ENCODE results near the gene PXDC1.

PXDC1 gene

DNA sequence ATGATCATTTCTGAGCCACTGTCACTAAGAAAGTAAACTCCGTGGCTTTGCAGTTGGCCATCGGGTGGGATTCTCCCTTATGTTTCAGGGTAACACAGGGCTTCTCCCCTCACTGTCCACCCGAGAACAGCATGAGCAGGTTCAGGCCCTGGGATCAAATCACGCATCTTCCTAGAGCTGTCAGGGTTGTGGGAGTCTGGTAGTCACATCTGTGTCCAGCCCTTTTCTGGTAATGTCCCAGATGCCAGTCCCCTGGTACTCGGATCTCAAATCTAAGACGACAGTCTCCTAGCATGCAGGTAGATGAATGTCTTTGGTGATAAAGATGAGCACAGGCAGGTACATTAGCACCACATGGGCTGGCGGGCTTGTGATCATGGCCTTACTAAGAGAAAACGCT is 4.8 kb downstream of the PXDC1 start:
- DNase-seq (ENCODE audit: low read depth), result no peak

DNA sequence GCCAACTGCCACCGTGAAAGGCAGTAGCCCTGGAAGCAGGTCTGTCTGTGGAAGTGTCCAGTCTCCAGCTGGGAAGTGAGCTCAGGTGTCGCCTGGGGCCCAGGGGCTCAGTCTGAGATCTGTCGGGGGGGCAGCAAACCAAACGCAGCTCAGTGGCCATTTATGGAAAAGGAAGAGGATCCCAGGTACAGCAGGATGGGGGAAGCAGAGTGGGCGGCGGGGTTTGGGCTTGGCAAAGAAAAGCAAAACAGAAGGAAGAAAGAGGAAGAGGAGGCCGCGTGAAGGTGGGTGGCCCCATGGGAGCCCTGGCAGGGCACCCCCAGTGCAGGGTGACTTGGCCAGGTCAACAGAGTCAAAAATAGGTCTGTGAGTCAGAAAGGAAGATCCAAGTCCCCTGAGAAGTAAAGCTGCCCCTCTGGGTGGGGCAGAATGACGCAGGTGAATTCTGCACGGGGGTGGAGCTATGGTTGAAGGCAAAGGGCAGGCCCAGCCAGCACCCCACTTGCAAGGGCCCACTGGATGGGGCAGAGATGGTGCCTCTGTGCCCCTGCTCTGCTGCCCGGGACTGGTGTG is 5.3 kb downstream of the PXDC1 start:
- no peak for DNase-seq (ENCODE audit: low read depth)

DNA sequence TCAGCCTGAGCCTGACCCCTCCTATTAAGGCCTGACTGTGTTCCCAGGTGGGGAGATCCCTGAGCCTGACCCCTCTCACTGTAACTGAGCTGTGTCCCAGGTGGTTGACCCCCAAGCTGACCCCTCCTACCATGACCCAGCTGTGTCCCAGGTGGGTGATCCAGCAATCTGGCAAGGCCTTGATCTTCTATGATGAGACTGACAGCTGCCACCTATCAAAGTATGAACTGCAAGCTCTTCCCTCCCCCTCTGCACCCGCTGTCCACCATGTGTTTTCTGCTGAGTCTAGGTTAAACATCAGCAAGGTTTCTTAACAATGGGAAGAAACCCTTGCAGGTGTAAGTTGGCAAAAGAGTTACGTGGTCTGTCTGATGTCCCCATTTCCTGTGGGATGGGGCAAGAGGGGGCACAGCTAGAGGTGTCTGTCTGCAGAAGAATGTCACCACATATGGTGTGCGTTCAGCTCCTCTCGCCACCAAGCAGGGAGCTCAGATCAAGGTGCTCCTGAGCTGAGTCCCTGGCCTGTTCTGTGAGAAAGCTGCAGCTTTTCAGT is 5.9 kb downstream of the PXDC1 start:
- no peak for DNase-seq (ENCODE audit: low read depth)

DNA sequence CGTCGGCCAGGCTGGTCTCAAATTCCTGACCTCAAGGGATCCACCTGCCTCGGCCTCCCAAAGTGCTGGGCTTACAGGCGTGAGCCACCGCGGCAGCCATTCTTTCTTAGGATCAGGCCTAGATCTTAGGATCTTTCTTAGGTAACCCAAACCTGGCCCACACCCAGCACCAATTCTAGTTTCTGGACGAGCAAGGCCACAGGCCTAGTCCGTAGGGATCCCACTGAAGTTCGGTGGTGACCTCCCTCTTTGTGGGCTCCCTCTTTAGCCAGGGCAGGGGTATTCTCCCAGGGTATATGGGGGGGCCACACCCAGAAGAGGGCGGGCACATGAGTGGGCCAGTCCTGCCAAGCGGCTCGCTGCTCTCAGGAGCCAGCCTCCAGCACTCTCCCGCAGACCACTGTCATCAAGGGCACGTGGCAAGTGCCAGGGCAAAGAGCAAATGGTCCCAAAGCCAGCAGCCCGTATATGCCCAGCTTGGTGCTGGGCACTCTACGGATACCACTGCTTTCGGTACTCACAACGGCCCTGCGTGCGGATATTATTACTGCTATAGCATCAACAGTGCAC is 6.5 kb downstream of the PXDC1 start:
- no peak for DNase-seq (ENCODE audit: low read depth)

DNA sequence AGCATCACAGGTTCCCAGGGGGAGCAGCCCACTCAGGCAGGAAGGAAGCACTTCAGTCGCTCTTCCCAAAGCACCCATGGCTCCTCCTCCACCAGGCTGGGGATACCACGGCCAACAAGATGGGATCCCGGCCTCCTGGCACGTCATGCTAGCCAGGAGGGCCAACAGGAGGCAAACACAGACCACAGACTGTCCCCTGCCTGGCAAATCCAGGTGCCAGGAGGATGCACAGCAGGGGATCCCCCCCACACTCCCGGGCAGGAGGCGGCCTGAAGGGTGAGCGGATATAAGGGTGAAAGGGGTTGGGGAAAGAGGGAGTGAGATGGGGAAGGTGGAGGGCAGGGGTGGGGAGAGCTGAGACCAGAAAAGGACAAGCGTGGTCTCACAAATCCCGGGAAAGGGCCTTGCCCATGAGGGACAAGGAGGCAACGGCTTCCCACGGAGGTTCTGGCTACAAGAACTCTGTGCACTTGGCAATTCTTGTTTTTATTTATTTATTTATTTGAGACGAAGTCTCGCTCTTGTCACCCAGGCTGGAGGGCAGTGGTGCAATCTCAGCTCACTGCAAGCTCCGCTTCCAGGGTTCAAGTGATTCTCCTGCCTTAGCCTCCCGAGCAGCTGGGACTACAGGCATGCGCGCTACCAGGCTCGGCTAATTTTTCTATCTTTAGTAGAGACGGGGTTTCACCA is 7.2 kb downstream of the PXDC1 start:
- DNase-seq (ENCODE audit: low read depth), result no peak

DNA sequence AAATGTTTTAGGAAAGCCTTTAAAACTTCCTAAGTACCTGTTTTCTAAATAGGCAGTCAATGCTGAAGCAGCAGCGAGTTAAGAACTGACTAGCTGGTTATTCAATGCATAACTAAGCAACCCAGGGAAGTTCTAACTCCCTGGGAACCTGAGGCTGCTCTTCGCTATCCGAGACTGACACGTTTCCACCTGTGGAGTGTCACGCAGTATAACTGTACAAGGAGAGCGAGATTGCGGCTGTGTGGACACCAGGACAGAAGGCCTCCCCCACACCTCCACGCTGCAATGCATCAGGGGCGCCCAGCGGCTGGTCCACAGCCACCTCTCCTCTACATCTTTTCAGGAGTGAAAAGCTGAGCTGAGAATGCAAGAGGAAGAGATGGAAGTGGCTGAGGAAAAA is 8.0 kb downstream of the PXDC1 start:
- no peak for DNase-seq (ENCODE audit: low read depth)

DNA sequence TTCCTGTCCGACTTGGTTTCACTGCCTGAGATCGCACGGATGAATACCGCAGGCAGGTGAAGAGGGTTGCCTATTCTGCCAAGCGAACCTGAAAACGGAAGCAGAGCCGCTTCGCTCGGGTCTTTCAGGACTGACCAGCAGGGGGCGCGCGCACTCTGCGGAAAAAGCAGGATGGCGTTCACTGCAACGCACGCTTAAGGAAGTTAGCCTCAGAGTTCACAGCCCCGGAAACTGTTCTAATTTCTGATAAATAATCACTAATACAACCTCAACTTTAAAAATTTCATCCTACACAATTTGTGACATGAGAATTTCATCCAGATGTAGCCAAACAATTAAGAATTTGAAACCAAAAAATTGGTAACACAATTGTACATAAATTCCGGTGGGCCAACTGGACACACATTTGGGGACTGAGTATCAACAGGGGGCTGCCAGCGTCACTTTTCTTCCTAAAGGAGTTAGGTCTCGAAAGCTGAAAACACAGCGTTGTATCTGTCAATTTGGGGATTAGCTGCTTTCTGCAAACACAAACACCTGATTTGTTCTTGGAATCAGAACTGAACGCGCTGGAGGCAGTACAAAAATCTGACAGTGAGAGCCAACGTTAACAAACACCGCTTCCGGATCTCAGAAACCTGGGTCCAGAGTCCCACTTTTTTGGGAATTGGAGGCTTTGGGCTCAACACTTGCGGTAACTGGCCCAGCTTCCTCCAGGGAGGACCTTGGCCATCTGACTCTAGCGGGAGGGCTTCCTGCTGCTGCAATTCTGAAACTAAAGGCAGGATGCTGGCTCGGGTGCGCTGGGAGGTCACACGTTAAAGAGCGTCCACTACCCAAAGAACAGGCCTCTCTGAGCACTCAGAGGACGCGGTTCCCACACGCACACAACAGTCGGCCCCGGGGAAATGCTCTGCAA is 8.8 kb downstream of the PXDC1 start:
- DNase-seq (ENCODE audit: low read depth), result peak; percentile 86

DNA sequence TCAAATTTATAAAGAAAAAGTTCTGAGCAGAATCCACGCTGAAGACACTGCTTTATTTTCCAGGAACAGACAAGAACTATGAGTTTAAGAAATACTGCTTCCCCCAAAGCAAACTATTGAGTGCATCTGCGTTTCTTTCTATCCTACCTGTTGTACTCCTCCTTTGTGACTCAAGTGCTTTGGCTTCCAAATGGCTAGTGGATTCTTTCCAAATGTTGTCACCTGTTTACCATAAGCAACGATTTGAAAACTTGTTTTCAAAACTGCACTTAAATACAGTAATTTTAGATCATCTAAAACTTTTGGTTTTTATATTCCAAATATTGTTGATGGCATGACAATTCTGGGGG is 9.5 kb downstream of the PXDC1 start:
- DNase-seq (ENCODE audit: low read depth), result no peak

DNA sequence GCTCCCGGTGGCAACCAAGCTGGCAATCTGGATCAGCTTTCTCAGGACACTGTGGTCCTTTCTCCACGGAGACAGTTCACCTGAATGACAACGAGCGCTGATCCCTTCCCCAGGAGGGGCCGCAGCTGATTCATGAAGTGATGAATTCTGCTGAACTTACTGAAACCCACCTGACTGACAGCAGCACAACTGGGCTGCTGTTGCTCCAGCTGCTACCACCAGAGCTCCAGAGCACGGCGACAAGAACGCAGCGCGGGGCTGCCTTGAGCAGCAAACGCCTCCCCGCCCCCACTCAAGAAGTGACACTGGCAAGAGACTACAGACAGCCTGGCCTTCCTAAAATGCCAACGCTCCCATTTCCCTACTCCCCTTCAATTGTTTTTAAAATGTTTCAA is 10.0 kb downstream of the PXDC1 start:
- no peak for DNase-seq (ENCODE audit: low read depth)

DNA sequence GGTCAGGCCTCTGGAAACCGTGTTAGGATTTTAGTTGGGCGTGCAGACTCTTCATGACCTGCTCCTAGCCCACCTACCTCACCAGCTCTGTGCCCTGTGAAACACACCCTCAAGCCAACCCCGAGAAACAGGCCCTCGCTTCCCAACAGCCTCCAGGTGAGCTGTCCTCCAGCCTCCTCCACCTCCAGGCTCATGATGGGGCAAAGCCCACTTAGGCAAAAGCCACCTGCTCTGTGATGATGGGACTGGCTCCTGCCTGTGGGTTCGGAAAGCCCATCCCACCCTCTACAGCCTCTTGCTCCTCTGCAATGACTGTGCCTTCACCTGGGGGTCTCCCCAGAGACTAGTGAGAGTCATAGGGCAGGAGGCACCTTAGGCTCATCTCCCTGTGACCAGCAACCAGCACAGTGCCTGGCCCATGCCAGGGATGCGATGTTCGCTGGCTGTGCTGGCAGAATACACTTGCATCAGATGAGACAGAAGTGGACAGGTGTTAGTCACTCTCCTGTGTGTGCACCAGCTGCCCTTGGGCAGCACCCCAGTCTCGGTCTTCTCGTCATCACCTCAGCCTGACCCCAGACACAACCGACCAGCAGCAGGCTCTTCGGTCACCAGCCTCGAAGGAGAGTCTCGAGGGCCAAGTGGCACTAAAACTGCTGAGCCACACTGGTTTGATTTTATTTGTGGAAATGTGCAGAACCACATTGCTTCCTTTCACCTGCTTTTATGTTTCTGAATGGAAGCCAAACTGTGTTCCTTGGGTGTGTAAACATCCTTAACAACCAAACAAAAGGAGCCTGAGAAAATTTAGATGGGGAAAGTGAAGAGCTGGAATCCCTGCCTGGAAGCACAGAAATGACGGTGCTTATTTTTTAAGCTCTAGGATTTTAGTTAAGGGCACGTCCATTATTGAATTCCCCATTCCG is 10.7 kb downstream of the PXDC1 start:
- DNase-seq (ENCODE audit: low read depth), result no peak

DNA sequence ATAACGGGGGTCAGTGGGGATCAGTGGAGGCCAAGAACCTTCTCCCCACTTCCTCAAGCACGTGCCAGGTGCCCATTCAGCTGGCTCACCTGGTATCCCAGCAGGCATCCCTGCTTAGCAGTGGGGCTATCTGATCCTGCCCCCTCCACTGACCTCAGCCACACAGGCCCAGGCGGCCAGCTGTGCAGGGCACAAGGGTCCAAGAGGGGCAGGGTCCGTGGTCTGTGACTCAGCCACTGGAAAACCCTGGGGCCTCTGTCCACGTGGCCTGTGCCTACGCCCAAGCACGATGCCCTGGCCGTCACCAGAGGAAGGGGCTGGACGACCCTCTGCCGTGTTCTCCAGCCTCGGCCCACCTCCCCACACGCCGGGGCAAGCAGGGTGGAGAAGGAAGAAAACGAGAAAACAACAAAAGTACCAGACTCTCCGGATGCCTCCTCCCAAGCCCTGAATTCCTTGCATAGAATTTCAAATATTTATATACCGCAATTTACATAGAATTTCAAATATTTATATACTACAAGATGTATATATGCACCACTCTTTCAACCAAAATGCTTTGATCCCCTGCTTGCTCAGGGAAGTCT is 12.1 kb downstream of the PXDC1 start:
- DNase-seq (ENCODE audit: low read depth), result no peak

DNA sequence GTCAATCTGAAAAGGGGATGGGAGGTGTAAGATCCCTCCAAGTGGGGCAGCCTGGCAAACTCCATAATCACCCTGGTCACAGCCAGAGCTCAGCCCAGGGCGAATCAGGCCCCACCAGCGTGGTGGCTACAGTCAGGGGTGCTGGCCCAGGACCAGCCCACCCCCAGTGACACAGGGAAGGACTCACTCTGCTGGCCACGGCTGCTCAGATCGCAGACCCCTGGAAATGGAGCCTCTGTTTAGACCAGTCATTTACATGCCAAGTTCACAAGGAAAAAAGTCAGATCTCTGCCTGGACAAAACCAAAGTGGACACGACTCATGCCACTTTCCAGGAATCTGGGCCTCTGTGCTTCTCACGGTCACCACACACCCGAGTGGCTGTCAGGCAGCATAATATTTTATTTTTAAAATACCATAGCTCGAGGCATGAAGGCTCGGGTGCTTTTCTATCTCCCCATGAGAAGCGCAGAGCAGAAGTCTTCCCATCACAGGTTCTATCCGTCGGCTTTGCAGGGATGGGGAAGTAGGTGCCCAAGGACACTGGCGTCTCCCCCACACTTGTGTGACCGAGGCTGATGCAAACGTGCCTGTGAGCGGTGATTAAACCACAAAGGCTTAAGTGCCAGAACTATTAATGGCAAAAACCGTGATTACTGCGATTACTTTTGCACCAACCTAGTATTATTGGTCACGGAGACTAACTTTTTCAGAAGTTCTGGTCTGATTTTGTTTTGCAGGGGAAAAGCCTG is 13.0 kb downstream of the PXDC1 start:
- no peak for DNase-seq (ENCODE audit: low read depth)

DNA sequence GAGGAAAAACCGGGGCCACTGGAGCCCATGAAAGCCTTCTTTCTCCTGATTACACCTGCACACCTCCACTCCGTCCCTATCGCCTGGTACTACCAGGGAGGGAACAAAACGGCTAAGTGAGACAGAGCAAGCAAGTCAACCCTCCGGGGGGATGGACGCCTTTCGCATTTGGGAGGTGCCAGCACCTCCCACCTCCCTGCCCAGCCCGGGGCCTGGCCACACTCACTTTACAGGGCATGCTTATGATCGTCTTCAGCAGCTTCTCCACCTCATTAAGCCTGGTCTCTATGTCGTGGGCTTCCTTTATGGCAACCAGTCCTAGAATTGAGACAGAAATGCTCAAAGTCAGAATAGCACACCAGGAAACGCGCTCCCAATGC is 13.7 kb downstream of the PXDC1 start:
- no peak for DNase-seq (ENCODE audit: low read depth)

DNA sequence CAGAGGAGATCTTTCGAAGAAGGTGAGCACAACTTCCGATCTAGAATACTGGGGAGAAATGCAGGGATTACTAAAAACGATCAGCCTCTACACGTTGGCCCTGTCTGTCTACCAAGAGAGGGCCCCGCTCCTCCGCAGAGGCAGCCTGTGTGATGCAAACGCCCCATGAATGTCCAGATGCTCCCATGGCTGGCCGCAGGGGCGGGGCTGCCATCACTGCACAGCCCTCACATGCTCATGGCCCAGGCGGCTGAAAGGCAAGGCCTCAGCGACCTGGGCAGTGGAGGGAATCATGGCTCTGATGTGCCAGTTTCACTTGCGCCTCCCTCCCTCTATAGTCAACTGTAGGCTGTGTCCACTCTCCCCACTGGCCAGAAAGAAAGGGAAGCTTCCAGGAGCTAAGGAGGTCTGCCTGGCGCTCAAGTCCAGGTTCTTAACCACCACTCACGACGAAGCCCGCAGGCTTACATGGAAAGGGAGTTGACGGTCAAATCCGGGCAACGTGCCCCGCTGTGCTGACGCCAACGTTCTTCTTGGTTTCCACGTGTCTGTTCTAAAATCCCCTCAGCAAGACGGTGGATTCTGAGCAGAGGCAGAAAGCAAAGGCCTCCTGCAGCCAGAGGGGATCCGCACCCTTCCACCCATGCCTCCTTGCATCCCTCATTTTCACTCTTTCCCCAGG is 14.2 kb downstream of the PXDC1 start:
- DNase-seq (ENCODE audit: low read depth), result no peak

DNA sequence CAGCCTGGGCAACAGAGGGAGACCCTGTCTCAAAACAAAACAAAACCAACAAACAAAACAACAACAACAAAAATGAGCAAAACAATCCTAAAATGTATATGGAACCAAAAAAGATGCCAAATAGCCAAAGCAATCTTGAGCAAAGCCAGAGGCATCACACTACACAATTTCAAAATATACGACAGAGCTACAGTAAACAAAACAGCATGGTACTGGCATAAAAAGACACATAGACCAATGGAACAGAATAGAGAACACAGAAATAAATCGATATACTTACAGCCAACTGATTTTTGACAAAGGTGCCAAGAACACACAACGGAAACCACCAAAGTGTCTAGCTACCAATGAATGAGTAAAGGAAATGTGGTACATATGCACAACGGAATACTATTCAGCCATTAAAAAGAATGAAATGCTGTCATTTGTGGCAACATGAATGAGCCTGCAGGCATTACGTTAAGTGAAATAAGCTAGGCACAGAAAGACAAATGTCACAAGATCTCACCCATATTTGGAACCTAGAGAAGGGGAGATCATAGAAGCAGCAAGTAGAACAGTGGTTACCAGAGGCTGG is 16.4 kb downstream of the PXDC1 start:
- no peak for DNase-seq (ENCODE audit: low read depth)

DNA sequence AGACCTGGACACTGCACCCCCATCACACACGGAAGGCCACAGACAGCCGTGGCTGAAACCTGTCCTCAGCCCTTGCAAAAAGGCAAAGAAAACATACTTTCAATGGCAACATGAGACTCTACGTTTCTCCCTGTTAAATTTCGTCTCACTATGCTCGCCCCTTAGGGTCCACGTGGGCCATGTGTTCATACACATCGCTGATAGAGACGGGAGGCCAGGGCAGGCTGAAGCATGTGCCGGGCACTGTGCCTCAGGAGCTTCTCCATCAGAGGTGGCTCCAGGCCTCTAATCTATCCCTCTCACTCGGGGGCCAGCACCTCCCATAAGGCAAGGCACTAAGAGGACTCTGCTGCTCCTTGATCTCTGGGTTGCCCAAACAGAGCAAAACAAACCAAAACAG is 17.5 kb downstream of the PXDC1 start:
- no peak for DNase-seq (ENCODE audit: low read depth)

DNA sequence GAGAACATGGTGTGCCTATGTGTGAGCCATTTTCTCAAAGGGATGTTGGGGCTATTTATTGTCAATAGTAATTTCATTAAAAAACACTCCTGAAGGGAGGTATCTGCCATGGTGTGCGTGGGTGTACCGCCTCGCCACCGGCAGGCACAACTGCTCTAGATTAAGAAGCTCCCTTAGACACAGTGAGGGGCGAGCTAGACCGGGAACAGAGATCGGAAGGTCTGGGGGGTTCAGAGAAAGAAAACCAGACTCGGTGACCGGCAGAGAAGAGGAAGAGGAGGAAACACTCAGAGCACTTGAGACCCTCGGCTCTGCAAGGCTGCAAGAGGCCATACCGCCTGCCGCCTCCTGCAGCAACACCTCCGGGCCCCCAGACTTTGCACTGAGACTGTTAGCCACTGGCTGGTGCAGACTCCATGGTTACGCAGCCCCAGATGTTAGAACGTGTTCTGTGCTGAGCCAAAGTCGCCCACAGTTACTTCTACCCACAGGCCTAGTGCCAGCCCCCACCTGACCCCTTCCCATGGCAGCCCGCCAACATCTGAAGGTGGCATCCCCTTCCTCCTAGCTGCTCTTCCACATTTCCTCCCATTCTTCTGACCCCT is 18.1 kb downstream of the PXDC1 start:
- DNase-seq (ENCODE audit: low read depth), result no peak

DNA sequence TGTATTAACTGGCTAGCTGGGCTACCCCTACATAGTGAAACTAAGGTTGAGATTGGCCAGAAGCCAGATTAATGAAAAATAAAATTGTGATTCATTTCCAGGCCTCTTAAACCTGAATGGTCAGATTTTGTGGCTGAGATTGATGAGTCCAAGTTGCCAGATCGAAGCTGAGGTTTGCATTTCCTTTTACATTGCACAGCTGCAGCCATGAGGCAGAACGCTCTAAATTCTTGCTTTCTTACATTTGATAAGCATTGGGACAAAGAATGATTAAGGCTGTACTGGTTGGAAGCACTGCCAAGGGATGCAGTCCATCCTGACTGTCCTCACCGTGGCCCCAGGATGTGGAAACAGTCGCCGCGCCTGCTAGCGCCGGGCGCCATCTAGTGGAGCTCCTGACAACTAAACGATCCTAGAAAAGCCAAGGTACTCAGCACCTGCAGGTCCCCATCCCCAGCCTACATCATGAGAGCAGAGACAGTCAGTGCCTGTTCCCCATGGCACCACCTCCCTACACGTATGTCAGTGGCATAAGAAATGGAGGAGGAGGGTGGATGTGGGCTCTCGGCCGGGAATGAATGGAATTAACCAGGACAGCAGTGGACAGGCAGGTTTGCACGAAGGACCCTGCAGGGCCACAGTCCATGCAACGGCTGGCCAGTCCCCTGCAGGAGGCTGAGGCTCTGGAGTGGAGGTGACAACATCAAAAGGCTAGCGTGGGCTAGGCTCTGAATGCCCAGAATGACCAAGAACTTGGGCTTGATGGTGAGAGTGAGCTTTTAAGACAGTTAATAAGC is 19.0 kb downstream of the PXDC1 start:
- DNase-seq (ENCODE audit: low read depth), result peak; percentile 34

Data from activated gamma-delta T cell treated with anti-CD3 and anti-CD28 coated beads, Interleukin-2, amount 50 U/mL, for 16 hours (primary cell).